Endothelial cell of umbilical vein (primary cell): ENCODE data around the gene ARHGEF7. TPM values are rescaled to one million over a fixed set of nuclear protein-coding genes. Genes with fewer than 3 reads are reported as not detected.

ENCODE experiments used
- BruUV-seq: library from RNA; stranded (reverse); fragments of 400-500 nt; replicated peaks from 2 replicates; lab custom pipeline; 2021; lab: Mats Ljungman, UMichigan
- CTCF ChIA-PET: fragments of 300-600, 350-600 bp; sonication (Branson Sonifier 250); formaldehyde crosslinking; loops from one replicate; lab custom pipeline; 2021; ENCODE audit warnings: antibody characterized with exemption, inconsistent platforms; lab: Charles Lee
- POLR2A ChIA-PET: fragments of 300-600, 350-600 bp; sonication (Branson Sonifier 250); formaldehyde crosslinking; loops from one replicate; lab custom pipeline; 2021; ENCODE audit warnings: antibody characterized with exemption, inconsistent platforms; lab: Charles Lee
- DNase-seq: peaks from one replicate; pipeline ENCODE4 v3.0.0-alpha.2; 2011; ENCODE audit warnings: low read depth, low spot score
- FAIRE-seq: peaks from 2 replicates; lab custom pipeline; 2011; peaks lifted over from hg19 to GRCh38; lab: Jason Lieb, UNC
- H2AFZ ChIP-seq: 2 replicates; pipeline ENCODE4 v1.6.0; 2012; ENCODE audit warnings: low read depth, low read length, control low read depth, inconsistent platforms
- H3K27ac ChIP-seq: 2 replicates; pipeline ENCODE4 v1.5.1; 2011; ENCODE audit warnings: low read depth, mild to moderate bottlenecking, control low read depth, low read length, moderate library complexity; ENCODE audit not compliant: insufficient read depth
- H3K27me3 ChIP-seq, 2 experiments: 2 replicates each; pipeline versions ENCODE4 v1.6.0 to v1.6.1; 2011; ENCODE audit warnings: low read length in 2 of 2, mixed read lengths in 1 of 2; ENCODE audit not compliant: control insufficient read depth in 2 of 2, insufficient read depth in 2 of 2
- H3K36me3 ChIP-seq, 2 experiments: 2 replicates in 1 of 2; 3 replicates in 1 of 2; pipeline ENCODE4 v1.5.1; 2011; ENCODE audit warnings: low read length in 2 of 2, mild to moderate bottlenecking in 1 of 2, moderate library complexity in 1 of 2; ENCODE audit not compliant: control insufficient read depth in 2 of 2, insufficient read depth in 2 of 2; ENCODE audit errors: extremely low read depth in 1 of 2
- H3K4me1 ChIP-seq: 3 replicates; pipeline ENCODE4 v1.5.1; 2011; ENCODE audit warnings: mild to moderate bottlenecking, low read length; ENCODE audit not compliant: control insufficient read depth, insufficient read depth; ENCODE audit errors: extremely low read depth
- H3K4me2 ChIP-seq: 2 replicates; pipeline ENCODE4 v1.6.1; 2011; ENCODE audit warnings: low read length, control low read depth, mixed read lengths; ENCODE audit not compliant: insufficient read depth
- H3K4me3 ChIP-seq, 3 experiments: fragments of 200-600 bp in 1 of 3; sonication (generic), shearing (Covaris generic) in 1 of 3; replicated peaks in 1 of 3; 2 replicates each; pipeline ENCODE4 v1.5.1; 2011 to 2016; ENCODE audit warnings: control low read depth in 3 of 3, low read length in 3 of 3, mild to moderate bottlenecking in 2 of 3, inconsistent platforms in 1 of 3, low read depth in 1 of 3, moderate library complexity in 1 of 3; ENCODE audit not compliant: insufficient read depth in 1 of 3
- H3K79me2 ChIP-seq: 2 replicates; pipeline ENCODE4 v1.6.0; 2012; ENCODE audit warnings: low read length, inconsistent platforms; ENCODE audit not compliant: control insufficient read depth, insufficient read depth
- H3K9ac ChIP-seq: replicated peaks from 2 replicates; pipeline ENCODE3; 2011; ENCODE audit warnings: low read length, control low read depth; ENCODE audit not compliant: insufficient read depth; ENCODE audit errors: extremely low read depth
- H3K9me1 ChIP-seq: replicated peaks from 3 replicates; pipeline ENCODE4 v1.6.0; 2011; ENCODE audit warnings: mild to moderate bottlenecking, low read length; ENCODE audit not compliant: control insufficient read depth, insufficient read depth; ENCODE audit errors: extremely low read depth
- H3K9me3 ChIP-seq: replicated peaks from 2 replicates; pipeline ENCODE4 v1.5.1; 2012; ENCODE audit warnings: low read length, inconsistent platforms; ENCODE audit not compliant: control insufficient read depth, insufficient read depth
- H4K20me1 ChIP-seq: replicated peaks from 2 replicates; pipeline ENCODE3; 2011; ENCODE audit warnings: mild to moderate bottlenecking, low read length; ENCODE audit not compliant: control insufficient read depth, insufficient read depth; ENCODE audit errors: extremely low read depth
- EZH2 ChIP-seq: IDR thresholded peaks from 2 replicates; pipeline ENCODE4 v1.6.1; 2012; ENCODE audit warnings: borderline replicate concordance, low read depth, mild to moderate bottlenecking, moderate library complexity, low read length, inconsistent platforms; ENCODE audit not compliant: severe bottlenecking
- GATA2 ChIP-seq: IDR thresholded peaks from 2 replicates; pipeline ENCODE4 v1.7.0; 2011; ENCODE audit warnings: low read depth, mild to moderate bottlenecking, moderate library complexity, mixed read lengths, low read length; ENCODE audit not compliant: insufficient read length, insufficient read depth
- POLR2A ChIP-seq: IDR thresholded peaks from 2 replicates; pipeline ENCODE4 v1.6.1; 2012; ENCODE audit warnings: low read depth, mild to moderate bottlenecking, control low read depth, low read length
- POLR2AphosphoS5 ChIP-seq: IDR thresholded peaks from 2 replicates; pipeline ENCODE4 v1.6.1; 2012; ENCODE audit warnings: low read depth, mild to moderate bottlenecking, control low read depth, low read length, moderate library complexity; ENCODE audit not compliant: insufficient read depth
- dilution Hi-C: fragments of 300-500 bp; cut with MboI; formaldehyde crosslinking; loops from one replicate; pipeline ENCODE4 v1.15.0; 2019; ENCODE audit warnings: low sequenced_read_pairs; ENCODE audit not compliant: extremely low pct_ligation_motif_present
- intact Hi-C: fragments of 100-400 bp; cut with micrococcal nuclease; formaldehyde crosslinking; loops from one replicate; pipeline ENCODE4 v1.10.0; 2022
- polyA plus RNA-seq, 4 experiments: library from polyadenylated mRNA; depleted of rRNA in 3 of 4; stranded (reverse) in 3 of 4; unstranded in 1 of 4; fragments of >200 nt; gene quantifications; 2 replicates each; pipeline versions ENCODE4 v1.2.1 to v1.2.3, GENCODE V29; 2011 to 2012; ENCODE audit warnings: missing spikeins in 1 of 4
- total RNA-seq: library from RNA; stranded (reverse); gene quantifications from 2 replicates; pipeline ENCODE4 v1.2.3, GENCODE V29; 2021
- TF ChIP-seq, protein P1 (sequence below): IDR thresholded peaks from 2 replicates; pipeline ENCODE4 v1.6.1; 2011; ENCODE audit not compliant: insufficient read depth, insufficient read length
- TF ChIP-seq, protein P2 (sequence below), 2 donors: IDR thresholded peaks; 1 replicate in 1 of 2; 2 replicates in 1 of 2; pipeline ENCODE4 v1.5.1; 2011; ENCODE audit warnings: low read length in 2 of 2, mild to moderate bottlenecking in 2 of 2, moderate library complexity in 2 of 2, control low read depth in 1 of 2, inconsistent platforms in 1 of 2, low read depth in 1 of 2; ENCODE audit not compliant: insufficient read depth in 1 of 2; ENCODE audit errors: extremely low read depth in 1 of 2

The ARHGEF7 gene
- total and polyA plus RNA-seq, 2 donors (not counting 3 experiments of a cell fraction or from before 2014, with no cell fraction given), result 94.9 to 155 TPM

DNA sequence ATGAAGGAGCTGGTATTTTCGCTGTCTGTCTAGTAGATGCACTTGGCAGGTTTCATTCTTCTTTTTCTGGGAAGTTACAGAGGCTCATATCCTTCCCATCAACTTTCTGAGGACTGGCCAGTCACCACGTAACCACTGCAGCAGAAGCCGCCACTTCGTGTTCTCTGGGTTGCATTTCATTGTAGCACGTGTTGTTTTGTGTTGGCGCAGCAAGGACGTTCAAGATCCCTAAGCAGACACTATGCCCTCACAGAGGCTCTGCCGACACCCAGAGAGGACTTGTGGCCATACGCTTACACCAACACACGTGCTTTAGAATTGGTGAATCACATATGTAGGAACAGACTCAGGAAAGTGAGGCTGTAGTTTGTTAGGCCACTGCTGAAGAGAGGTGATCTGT, 163.1 kb downstream of the ARHGEF7 start:
- CTCF ChIA-PET, result no interaction called here
- intact Hi-C loops, result no loop called here
- FAIRE-seq (no peak), DNase-seq (no peak)
- no TSS peak for BruUV-seq
- Histone ChIP-seq H3K36me3 (peaks cover 25 to 42% of the 10 kb centered on the region in 2 experiments), H3K9me3 (no peaks in the 10 kb centered on the region), H4K20me1 (peaks cover 4% of the 10 kb centered on the region), H2AFZ (no peak overlapping the region), H3K9me1 (no peaks in the 10 kb centered on the region), H3K27ac (no peak overlapping the region), H3K4me3 (no peak overlapping the region), H3K4me2 (no peak overlapping the region), H3K27me3 (no peaks in the 10 kb centered on the region), H3K9ac (no peak overlapping the region), H3K4me1 (no peaks in the 10 kb centered on the region), H3K79me2 (peaks cover 11% of the 10 kb centered on the region)
- POLR2A ChIA-PET, result no interaction called here
- TF ChIP-seq EZH2 (no peak), POLR2AphosphoS5 (no peak), GATA2 (no peak), POLR2A (no peak)
- TF ChIP-seq, protein P1, sequence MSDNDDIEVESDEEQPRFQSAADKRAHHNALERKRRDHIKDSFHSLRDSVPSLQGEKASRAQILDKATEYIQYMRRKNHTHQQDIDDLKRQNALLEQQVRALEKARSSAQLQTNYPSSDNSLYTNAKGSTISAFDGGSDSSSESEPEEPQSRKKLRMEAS, result no peak
- TF ChIP-seq, protein P2, sequence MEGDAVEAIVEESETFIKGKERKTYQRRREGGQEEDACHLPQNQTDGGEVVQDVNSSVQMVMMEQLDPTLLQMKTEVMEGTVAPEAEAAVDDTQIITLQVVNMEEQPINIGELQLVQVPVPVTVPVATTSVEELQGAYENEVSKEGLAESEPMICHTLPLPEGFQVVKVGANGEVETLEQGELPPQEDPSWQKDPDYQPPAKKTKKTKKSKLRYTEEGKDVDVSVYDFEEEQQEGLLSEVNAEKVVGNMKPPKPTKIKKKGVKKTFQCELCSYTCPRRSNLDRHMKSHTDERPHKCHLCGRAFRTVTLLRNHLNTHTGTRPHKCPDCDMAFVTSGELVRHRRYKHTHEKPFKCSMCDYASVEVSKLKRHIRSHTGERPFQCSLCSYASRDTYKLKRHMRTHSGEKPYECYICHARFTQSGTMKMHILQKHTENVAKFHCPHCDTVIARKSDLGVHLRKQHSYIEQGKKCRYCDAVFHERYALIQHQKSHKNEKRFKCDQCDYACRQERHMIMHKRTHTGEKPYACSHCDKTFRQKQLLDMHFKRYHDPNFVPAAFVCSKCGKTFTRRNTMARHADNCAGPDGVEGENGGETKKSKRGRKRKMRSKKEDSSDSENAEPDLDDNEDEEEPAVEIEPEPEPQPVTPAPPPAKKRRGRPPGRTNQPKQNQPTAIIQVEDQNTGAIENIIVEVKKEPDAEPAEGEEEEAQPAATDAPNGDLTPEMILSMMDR (IDR thresholded peaks at IDR 0.05; ENCODE audit: extremely low read depth in 1 of 2, insufficient read depth in 1 of 2, low read depth in 1 of 2, low read length in 2 of 2), result no peak
- dilution Hi-C loops, result no loop called here
